Right atrium auricular region (tissue), 2 donors: ENCODE data around the gene NOS1. TPM values are rescaled to one million over a fixed set of nuclear protein-coding genes. Genes with fewer than 3 reads are reported as not detected.

Experiments
- DNase-seq: peaks from one replicate; pipeline ENCODE4 v3.0.0-alpha.2; 2019; ENCODE audit warnings: low spot score
- H3K27ac ChIP-seq, 2 donors: fragments of 200-600 bp; sonication (generic); 1 replicate in 1 of 2; 2 replicates in 1 of 2; pipeline ENCODE4 v1.5.1; 2016 to 2019
- H3K27me3 ChIP-seq, 2 donors: fragments of 200-600 bp; sonication (generic); one replicate each; pipeline versions ENCODE4 v1.5.1 to v1.6.0; 2017 to 2019
- H3K36me3 ChIP-seq: fragments of 200-600 bp; sonication (generic); one replicate; pipeline ENCODE4 v1.5.1; 2016
- H3K4me1 ChIP-seq, 2 donors: fragments of 200-600 bp; sonication (generic); one replicate each; pipeline versions ENCODE4 v1.5.1 to v1.6.0; 2017 to 2019
- H3K4me3 ChIP-seq, 2 donors: fragments of 200-600 bp; sonication (generic); 1 replicate in 1 of 2; 2 replicates in 1 of 2; pipeline ENCODE4 v1.5.1; 2017 to 2019; ENCODE audit warnings: mild to moderate bottlenecking in 1 of 2, moderate library complexity in 1 of 2
- H3K9me3 ChIP-seq, 2 donors: fragments of 200-600 bp; sonication (generic); one replicate each; pipeline ENCODE4 v1.5.1; 2019
- total RNA-seq, 2 donors: library from RNA; depleted of rRNA; stranded (reverse); fragments of >200 nt; gene quantifications; one replicate each; pipeline ENCODE4 v1.1.0, GENCODE V29; 2016
- TF ChIP-seq, protein P1 (sequence below), 2 donors: fragments of 200-600 bp; sonication (generic); IDR thresholded peaks; one replicate each; pipeline ENCODE4 v1.5.1; 2019; ENCODE audit warnings: antibody characterized with exemption in 2 of 2

NOS1 gene
- total RNA-seq, 2 donors from 2014 or later, result 0.04 to 0.67 TPM

- H3K27me3 ChIP-seq, result no peaks in the 10 kb centered on the region
- TF ChIP-seq, protein P1, sequence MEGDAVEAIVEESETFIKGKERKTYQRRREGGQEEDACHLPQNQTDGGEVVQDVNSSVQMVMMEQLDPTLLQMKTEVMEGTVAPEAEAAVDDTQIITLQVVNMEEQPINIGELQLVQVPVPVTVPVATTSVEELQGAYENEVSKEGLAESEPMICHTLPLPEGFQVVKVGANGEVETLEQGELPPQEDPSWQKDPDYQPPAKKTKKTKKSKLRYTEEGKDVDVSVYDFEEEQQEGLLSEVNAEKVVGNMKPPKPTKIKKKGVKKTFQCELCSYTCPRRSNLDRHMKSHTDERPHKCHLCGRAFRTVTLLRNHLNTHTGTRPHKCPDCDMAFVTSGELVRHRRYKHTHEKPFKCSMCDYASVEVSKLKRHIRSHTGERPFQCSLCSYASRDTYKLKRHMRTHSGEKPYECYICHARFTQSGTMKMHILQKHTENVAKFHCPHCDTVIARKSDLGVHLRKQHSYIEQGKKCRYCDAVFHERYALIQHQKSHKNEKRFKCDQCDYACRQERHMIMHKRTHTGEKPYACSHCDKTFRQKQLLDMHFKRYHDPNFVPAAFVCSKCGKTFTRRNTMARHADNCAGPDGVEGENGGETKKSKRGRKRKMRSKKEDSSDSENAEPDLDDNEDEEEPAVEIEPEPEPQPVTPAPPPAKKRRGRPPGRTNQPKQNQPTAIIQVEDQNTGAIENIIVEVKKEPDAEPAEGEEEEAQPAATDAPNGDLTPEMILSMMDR (IDR thresholded peaks at IDR 0.05), result no peak
- DNase-seq, result no peak
- H3K4me3 ChIP-seq, result no peak overlapping the region
- no peaks in the 10 kb centered on the region for H3K36me3 ChIP-seq
- H3K27ac ChIP-seq, result no peak overlapping the region
- H3K4me1 ChIP-seq, result no peaks in the 10 kb centered on the region
- H3K9me3 ChIP-seq, result peaks cover 0 to 16% of the 10 kb centered on the region in 2 donors
These were observed 47.5 kb downstream of the NOS1 start for GRCh38 chr12:117313926-117314325.

GRCh38 chr12:117312770-117313169 lies 48.7 kb downstream of the NOS1 start:
- DNase-seq, result no peak
- Histone ChIP-seq H3K9me3 (peaks cover 0 to 16% of the 10 kb centered on the region in 2 donors), H3K4me1 (no peaks in the 10 kb centered on the region), H3K27me3 (no peaks in the 10 kb centered on the region), H3K4me3 (no peak overlapping the region), H3K36me3 (no peaks in the 10 kb centered on the region), H3K27ac (no peak overlapping the region)
- TF ChIP-seq, protein P1 (IDR thresholded peaks at IDR 0.05), result no peak

- Histone ChIP-seq H3K9me3 (no peaks in the 10 kb centered on the region), H3K27ac (no peak overlapping the region), H3K4me1 (no peaks in the 10 kb centered on the region), H3K27me3 (no peaks in the 10 kb centered on the region), H3K36me3 (no peaks in the 10 kb centered on the region), H3K4me3 (no peak overlapping the region)
- TF ChIP-seq, protein P1 (IDR thresholded peaks at IDR 0.05), result no peak
- DNase-seq, result no peak
These were observed 52.0 kb downstream of the NOS1 start for GRCh38 chr12:117309276-117309925.

- DNase-seq, result no peak
- TF ChIP-seq, protein P1 (IDR thresholded peaks at IDR 0.05), result no peak
- Histone ChIP-seq H3K4me3 (no peak overlapping the region), H3K36me3 (no peaks in the 10 kb centered on the region), H3K9me3 (no peaks in the 10 kb centered on the region), H3K27me3 (no peaks in the 10 kb centered on the region), H3K27ac (no peak overlapping the region), H3K4me1 (no peaks in the 10 kb centered on the region)
These were observed 61.3 kb downstream of the NOS1 start for GRCh38 chr12:117300174-117300573.

GRCh38 chr12:117298648-117299225 lies 62.7 kb downstream of the NOS1 start:
- Histone ChIP-seq H3K36me3 (no peaks in the 10 kb centered on the region), H3K27me3 (no peaks in the 10 kb centered on the region), H3K4me1 (no peaks in the 10 kb centered on the region), H3K9me3 (no peaks in the 10 kb centered on the region), H3K27ac (no peak overlapping the region), H3K4me3 (no peak overlapping the region)
- TF ChIP-seq, protein P1 (IDR thresholded peaks at IDR 0.05), result no peak
- no peak for DNase-seq
